NCI-H2081 treated with DMSO at 0.1 percent for 48 hours (cell line): Measurements from ENCODE around the gene CHCHD6.

ENCODE experiments used
- DNase-seq: peaks from one replicate; lab custom pipeline; 2025; lab: John Stamatoyannopoulos, UW

CHCHD6 gene

DNA sequence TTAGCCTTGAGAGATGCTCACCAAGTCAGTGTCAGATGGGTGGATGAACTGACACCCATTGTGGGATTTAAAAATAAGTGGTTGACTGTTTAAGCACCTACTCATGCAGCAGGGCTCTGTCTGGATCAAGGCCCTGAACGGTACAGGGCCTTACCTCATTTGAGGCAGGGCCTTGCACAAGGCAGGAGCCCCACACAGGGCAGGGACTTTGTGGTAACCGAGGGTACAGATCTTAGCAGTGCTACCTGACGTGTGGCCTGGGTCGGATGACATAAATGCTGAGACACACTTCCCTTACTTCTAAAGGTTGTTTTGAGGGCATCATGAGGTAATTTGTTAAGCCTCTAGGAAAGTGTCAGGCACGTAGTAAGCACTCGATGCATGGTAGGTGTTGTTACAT lies 219.4 kb downstream of the CHCHD6 start:
- no peak for DNase-seq

DNA sequence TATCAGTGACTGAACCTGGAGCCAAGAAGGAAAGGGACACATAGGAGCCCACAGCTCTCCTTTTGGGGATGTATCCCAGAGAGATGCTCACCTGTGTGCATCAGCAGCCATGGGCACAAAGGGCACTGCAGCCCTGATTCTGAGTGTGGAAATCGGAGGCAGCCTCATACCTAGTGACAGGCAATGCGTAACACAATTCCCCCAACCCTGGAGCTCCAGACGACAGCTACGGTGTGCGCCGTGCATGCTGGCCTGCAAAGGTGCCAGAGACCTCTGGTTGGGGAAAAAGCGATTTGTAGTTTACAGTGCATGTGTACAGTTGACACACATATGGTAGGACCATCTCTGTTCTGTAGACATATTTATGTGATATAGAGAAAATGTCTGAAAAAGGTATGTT lies 219.9 kb downstream of the CHCHD6 start:
- DNase-seq = no peak

DNA sequence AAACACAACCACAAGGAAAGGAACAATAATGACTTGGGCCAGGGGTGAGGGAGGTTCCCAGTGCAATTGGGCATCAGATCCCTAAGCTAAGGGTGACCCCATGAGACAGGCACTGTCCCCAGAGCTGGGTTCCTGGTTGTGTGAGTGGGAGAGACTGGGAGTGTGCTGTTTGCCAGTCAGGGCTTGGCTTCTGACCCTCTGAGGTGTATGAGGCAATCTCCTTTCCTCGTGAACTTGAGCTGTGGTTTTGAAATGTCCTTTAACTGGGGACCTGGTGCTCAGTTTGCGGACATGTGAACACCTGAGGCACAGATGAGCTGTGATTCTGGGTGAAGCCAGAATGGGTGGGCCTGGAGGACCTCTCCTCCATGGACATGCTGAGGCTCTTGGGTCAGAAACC lies 220.4 kb downstream of the CHCHD6 start:
- DNase-seq = no peak

DNA sequence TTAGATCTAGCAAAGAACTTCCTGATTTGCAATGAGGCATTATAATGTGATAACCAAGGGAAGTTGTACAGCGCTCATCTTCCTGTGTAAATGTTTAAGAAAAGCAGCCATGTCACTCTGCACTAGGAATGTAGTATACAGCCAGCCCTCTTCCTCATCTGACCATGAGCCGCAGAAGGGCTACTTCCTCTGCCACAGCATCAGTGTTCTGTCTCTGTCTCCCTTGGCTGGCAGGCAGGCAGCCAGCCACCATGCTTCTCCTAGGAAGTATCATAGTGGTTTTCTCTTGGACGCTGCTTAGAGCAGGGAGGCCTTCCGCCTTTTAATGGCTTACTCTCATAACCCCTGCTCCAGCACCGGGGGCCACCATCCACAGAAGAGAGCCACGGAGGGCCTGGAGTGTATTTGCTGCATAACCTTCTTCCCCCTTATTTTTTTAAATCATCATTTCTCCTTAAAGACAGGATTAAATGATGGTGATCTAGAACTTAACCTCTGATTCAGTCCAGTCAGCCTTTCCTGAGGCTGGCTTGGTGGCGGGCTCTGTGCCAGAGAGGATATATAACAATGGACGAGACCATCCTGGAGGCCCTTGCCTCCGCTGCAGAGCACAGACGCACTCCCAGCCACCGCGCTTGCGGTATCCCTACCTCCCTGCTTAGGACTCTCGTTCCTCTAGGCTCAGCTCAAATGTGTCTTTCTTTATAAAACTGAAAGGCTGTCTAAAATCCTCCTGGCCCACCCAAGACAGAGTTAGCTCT lies 221.6 kb downstream of the CHCHD6 start:
- DNase-seq = no peak

DNA sequence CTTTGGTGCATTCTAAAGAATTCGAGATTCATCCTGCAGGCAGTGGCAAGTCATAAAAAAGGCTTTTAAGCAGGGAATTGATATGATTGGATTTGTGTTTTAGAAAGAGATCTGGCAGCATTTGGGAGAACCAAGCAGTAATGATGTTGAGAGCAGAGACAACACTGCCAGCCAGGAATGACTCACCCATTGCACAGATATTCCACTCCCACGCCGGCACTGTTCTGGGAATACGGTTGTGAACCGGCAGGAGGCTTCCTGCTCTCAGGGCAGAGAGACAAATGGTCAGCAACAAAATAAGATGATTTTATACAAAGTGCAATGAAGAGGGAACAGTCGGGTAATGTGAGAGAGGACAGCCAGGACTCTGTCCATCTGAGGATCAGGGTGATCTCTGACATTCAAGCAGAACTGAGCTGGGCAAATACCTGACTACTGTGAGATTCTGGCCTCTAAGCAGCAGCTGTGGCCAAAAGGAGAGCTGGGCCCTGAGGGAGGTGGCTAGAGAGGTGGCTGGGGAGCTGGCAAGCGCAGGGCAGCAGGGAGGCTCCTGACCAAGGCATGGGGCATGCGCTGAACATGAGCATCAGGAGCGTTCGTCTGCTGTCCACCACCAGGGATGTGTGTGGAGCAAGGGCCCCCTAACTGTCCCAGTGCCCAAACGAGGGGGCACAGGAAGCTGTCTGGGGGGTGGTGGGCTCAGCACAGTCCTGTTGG lies 222.8 kb downstream of the CHCHD6 start:
- DNase-seq = no peak

DNA sequence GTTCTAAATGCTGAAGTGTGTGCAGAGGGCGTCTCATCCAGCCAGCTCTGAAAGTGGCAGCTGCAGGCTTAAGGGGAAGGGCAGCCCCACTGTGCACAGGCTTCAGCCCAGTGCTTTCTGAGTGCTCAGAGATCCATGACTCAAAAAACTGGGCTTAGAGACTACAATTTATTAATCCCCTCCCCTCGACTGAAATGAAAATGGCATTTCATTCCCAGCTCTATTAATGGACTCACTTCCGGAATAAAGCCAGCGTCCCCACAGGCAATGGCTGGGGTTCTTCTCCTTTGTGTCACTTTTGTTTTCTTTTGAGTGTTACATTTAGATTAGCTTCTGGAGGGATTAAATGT lies 223.3 kb downstream of the CHCHD6 start:
- DNase-seq = no peak

DNA sequence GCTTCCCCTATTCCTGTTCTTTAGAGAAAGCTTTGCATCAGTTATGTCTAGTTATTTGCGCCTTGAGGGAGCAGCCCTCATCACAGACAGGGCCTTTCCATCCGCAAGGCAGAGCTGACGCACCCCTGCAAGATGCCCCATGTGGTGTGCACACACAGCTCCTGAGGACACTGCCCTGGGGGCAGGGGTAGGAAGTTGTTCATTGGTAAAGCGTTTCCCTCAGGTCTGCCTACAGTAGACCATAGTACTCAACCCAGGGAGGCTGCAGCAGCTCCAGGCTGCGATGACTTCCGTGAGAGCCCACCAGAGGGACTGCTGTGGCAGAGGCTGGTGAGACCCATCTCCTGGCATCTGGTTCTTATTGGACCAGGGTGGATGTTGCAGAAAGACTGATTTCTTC lies 223.8 kb downstream of the CHCHD6 start:
- no peak for DNase-seq

DNA sequence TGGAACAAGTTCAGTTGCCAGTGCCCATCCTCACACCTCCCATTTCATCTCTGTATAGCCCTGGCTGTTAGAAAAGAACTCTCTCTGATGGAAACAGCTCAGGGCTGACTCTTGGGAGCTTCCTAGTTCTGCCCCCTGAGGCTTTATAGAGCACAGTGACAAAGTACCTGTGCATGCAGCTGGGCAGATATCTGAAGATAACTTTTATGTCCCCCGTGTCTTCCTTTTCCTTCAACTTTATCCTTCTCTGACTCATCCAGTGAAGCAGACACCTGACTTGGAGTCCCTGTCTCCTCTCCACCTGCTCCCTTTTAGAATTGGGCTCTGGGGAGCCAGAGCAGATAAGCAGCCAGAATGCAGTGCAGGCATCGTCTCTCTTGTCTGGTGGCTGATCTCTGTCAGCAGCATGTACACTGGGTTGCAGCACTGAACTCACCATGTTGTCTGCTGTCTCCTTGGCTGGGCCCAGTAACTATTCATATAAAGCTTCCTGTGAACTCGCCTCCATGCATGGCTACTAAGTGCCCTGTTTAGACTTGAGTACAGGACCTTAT lies 225.0 kb downstream of the CHCHD6 start:
- DNase-seq = no peak

DNA sequence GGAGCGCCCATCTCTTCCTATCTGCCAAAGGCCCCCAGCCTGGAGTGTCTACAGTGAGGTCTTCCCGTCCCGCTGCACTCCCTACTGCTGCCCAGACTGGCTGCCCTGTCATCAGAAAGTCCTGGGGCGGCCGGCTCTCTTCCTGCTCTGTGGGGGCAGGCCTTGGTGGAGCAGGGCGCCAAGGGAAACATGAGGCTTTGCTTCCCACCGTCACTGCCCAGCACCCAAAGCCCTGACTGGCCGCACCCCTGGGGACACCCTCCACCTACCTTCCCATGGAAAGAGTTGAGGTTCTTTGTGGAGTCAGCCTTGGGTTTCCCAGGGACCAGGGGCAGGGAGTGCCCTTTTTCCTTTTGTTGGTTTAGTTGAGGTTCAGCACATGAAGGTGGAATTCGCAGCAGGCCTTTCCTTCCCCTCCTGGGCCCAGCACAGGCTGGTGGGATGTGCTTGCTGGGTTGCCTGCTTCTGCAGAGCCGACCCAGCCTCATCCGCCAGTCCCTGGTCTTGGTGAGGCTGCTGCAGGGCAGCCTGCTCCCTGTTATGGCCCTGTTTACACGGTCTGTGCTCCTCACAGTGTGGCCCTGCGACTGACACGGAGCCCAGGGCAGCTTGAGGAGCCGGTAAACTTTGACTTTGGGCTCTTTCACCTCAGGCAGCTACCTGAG lies 227.0 kb downstream of the CHCHD6 start:
- no peak for DNase-seq

DNA sequence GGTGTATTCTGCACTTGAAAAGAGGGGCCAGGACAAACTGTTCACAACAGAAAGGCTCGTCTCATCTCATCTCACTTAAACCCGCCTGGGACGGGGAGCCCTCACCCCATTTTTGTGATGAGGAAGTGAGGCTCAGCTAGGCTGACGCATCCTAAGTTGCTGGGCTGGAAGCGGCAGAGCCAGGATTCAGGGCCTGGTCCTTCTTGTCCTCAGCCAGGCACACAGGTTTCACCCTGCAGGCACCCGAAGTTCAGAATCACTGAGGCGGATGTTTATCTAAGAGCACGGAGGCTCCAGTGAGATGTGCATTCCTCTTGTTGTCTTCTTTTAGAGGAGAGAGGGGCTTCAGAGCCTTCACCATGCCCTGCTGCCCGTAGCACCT lies 227.8 kb downstream of the CHCHD6 start:
- no peak for DNase-seq

DNA sequence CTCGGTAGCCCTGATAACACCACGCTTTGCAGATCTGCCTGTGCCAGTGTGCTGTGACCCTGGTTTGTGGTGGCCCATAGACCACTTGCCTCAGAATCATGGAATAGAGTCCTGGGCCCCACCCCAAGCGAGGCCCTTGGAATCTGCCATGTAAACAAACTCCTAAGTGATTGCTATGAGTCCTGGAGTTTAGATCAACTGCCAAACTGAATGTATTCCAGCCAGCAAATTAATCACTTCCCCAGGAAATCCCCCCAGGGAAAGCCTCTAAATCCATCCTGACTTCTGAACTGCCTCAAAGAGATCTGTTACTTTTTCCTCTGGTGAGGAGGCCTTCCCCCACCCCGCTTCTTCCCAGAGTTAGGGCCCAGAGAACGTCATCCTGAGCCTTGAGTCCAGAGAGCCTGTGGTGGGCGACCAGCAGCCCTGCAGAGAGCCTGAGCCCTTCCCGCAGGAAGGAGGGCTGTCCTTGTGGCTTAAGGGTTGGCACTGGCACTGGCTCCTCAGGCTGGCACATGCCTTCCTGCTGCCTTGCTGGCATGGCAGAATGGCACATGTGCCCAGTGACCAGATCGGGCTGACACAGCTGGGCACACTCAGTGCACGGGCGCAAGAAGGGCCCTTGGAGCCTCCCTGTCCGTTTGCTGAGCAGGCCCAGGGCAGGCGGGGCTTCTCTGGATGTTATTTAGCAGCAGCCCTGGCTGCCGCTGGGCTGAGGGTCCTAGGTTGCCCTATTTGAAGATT lies 228.3 kb downstream of the CHCHD6 start:
- no peak for DNase-seq

DNA sequence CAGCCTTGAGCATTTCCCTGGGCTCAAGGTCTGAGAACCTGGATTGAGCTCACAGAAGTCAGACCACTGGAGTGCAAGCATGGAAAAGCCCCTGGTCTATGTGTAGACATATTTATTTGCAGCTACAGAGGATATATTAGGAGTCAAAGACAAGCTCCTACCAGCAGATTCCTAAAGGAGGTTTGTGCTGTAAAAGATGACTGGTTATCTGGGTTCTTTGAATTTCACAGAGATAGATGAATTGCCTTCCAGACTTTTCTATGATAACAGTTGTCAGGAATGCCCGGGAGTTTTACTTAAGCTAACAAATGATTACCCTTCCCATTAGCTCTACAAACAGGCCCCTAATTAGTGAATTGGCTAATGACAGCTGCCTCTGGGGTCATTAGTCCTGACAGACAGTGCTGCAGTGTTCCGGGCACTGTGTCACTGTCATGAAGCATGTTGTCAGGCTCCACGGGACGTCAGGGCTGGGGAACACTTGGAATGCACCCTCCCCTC lies 230.0 kb downstream of the CHCHD6 start:
- DNase-seq = no peak

DNA sequence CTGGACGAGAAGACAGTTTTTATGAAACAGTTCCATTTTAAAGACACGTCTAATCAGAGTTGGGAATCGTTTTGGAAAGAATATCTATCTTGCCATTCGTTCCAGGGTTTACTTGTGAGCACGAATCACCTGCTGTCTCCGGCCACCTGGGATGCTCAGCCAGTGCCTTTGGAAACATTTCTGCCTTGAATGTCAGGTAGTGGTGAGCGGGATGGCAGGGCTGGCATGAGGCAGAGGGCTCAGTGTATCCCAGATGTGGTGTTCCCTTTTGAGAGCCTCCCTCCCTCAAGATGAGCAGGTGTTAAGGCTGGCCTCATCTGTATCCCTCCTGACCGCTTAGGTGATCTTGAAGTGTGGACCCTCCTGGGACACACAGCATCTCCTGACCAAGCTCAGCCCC lies 231.0 kb downstream of the CHCHD6 start:
- DNase-seq = no peak

DNA sequence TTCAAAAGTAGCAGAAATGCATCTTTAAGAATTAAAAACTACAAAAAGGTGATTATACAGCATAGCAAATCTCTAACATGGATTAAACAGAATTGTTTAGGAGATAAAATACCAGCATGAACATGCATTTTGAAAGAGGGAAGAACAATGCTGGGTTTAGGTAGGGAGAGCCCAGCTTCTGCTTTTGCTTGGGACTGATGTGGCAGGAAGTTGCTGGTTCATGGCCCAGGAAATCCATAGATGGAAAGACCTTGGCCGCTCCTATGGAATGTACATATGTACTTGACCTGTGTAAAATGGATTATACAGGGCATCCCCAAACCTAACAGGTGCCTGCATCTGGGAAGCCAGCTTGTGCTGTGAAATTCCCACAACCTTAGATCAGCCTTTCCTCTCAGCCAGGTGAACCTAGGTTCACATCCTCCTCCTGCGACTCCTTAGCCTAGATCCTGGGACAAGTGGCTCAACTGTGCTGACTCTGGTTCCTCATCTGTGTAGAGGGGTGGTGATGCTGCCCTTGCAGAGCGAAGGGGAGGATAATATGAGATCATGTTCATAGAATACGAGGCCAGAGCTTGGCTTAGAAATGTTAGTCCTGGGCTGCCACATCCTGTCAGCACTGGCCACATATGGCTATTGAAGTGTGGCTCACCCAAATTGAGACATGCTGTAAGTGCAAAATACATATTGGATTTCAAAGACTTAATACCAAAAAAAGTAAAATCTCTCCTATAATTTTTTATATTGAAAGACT lies 231.9 kb downstream of the CHCHD6 start:
- DNase-seq = no peak

DNA sequence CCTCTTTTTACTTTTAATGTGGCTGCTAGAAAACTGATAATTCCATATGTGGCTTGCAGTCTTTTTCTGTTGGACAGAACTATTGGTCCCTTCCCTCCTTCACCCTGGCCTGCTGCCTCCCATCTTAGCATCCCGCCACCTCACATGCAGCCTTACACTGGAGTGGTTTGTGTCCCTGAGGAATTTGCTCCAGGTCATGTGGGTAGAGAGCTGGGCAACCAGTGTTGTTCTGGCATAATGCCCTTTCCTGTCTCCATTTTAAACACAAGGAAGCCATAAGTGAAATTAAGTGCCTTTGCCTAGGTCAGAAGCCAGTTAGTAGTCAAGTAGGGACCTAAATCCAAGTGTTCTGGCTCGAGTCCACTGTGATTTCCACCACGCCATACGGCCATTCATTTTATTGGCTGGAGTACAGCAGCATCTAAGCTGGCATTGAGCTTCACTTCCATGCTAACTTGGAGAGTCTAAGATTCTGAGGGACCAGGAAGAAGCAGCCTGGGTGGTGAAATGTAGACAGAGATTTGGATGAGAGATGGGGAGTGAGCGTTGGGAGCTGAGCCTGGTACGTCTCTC lies 232.9 kb downstream of the CHCHD6 start:
- no peak for DNase-seq

DNA sequence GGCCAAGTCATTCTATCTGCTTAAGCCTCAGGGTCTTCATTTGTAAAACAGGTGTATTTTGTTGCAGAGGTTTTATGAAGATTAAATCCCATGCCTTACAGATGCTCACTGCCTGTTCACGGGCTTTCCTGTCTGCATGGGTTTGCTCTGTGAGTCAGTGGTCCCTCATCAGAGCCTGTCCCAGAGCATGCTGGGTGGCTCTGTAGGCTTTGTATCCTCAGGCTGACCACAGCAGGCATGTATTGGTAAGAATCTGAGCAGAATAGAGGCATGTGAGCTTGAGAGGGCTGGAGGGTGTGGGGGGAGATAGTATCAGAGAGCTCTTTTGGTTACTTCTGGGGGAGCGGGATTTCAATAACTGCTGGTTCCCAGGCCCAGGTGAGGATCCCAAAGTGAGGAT lies 233.5 kb downstream of the CHCHD6 start:
- no peak for DNase-seq

DNA sequence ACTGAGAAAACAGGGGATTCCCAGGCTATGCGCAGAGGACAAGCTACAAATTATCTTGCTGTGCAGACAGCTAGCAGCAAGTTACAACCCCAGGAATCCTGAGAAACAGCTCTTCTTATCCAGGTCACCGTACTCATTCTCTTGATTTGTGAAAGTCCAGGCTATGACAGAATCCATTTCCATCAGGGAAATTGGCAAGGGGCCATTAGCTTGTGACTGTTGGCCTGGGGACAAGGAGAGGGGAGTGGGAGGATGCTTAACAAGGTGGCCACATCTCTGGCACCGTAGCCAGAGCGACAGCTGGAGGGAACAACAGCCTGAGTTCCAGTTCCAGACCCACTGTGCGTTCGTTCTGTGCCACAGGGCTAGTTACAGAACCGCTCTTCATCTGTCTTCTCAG lies 233.9 kb downstream of the CHCHD6 start:
- no peak for DNase-seq

DNA sequence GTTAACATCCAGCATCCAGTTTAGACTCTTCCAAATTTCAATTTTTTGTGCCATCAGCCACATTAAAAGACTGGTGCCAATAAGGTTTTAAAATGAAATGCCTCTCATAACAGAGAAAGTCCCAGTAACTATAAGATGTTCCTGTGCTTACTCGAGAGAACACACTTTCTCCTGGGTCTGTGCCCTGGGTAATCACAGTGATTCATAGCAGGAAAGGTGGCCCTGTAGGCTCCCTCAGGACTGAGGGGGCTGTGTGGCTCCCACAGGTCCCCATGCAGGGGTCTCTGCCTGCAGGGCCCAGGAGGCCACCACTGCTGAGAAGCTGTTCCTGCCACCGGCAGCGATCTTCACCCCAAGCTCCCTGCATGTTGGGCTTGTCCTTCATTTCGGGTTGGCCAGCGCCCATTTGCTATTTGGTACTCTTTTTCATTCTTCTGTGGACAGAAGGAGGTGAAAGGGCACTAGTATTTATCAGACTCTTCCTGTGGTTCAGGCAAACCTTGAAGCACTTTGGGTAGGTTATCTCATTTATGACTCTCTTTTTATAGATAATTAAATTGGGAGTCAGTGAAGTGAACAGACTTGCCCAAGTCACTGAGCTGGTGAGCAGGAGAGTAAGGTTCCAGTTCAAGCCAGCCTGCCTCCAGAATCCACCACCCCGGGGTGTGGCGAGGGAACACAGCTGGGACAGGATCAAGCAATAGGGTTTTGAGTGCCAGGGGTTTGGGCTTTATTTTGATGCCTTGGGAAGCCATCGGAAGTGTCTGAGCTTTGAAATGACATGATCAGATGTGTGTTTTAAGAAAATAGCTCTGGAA lies 234.7 kb downstream of the CHCHD6 start:
- DNase-seq = no peak

DNA sequence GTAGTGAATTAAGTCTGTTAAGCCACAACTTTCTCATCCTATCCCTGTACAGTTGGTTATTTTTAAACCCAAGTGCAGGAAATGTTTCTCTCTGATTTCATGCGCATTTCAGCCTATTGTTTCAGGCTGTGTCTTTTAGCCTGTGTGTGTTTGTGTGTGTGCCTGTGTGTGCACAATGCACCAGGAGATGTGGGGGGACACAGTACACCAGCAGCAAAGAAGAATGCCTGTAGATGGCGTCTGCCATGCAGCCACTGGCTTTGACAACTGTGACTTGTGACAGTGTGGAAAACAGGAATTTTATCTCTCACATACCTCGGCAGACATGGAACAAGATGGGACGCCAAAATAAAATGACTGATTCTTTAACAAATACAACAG lies 235.3 kb downstream of the CHCHD6 start:
- DNase-seq = no peak

DNA sequence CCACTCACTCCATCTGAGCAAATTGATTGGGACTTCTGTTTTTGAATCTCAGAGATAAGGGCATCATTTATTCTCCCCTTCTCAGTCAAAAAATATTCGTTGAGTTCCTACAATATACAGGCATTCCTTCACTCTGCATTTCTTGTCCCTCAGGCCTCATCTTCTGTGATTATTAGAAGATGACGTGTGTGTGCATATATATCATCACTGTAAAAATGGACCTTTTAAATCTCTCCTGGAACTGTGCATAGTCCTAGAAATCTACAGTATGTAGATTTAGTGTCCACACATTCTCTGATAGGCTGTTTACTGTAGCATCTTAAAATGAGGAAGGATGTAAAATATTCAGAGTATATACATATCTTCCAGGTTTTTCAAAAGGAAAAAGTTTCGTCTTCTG lies 235.7 kb downstream of the CHCHD6 start:
- no peak for DNase-seq
